Tibial artery (tissue), 4 donors: ENCODE measurements around the gene MYO18A.

Experiments
- DNase-seq, 2 donors: peaks; one replicate each; pipeline ENCODE4 v3.0.0-alpha.2; 2019
- H3K27ac ChIP-seq, 2 donors: fragments of 200-600 bp; sonication (generic) in 1 of 2; 1 replicate in 1 of 2; 2 replicates in 1 of 2; pipeline ENCODE4 v1.5.1; 2018 to 2019; ENCODE audit warnings: mild to moderate bottlenecking in 1 of 2
- H3K27me3 ChIP-seq, 2 donors: fragments of 200-600 bp; sonication (generic) in 1 of 2; one replicate each; pipeline versions ENCODE4 v1.5.1 to v1.6.0; 2016 to 2019
- H3K36me3 ChIP-seq, 3 donors: fragments of 200-600 bp; sonication (generic) in 2 of 3; one replicate each; pipeline ENCODE4 v1.5.1; 2016 to 2019; ENCODE audit warnings: mild to moderate bottlenecking in 2 of 3
- H3K4me1 ChIP-seq, 4 donors: fragments of 200-600 bp; sonication (generic) in 2 of 4; 1 replicate in 3 of 4; 2 replicates in 1 of 4; pipeline ENCODE4 v1.5.1; 2016 to 2019
- H3K4me3 ChIP-seq, 2 donors: fragments of 200-600 bp; sonication (generic) in 1 of 2; 1 replicate in 1 of 2; 2 replicates in 1 of 2; pipeline ENCODE4 v1.5.1; 2018 to 2019; ENCODE audit warnings: mild to moderate bottlenecking in 2 of 2
- H3K9me3 ChIP-seq, 3 donors: fragments of 200-600 bp; sonication (generic) in 1 of 3; one replicate each; pipeline ENCODE4 v1.5.1; 2016 to 2019
- CTCF ChIP-seq, 2 experiments: fragments of 200-600 bp in 1 of 2; fragments of 450-650 bp in 1 of 2; IDR thresholded peaks; one replicate each; pipeline ENCODE4 v1.5.1; 2017 to 2019; ENCODE audit warnings: antibody characterized with exemption in 2 of 2, mild to moderate bottlenecking in 1 of 2, moderate library complexity in 1 of 2
- intact Hi-C: fragments of 100-400 bp; cut with DNase I; formaldehyde crosslinking; loops from one replicate; pipeline ENCODE4 v1.15.0; 2023; ENCODE audit warnings: low total_unique reads

Gene MYO18A

GRCh38 chr17:29084541-29085146 is 95.6 kb downstream of the MYO18A start:
- no peaks in the 10 kb centered on the region for H3K4me1 ChIP-seq
- peaks cover 56 to 99% (median 95%) of the 10 kb centered on the region in 3 donors for H3K36me3 ChIP-seq
- no peak for TF ChIP-seq CTCF (IDR thresholded peaks at IDR 0.05)
- no peaks in the 10 kb centered on the region for H3K27me3 ChIP-seq
- no peak overlapping the region for H3K4me3 ChIP-seq
- intact Hi-C loops: no loop called here
- no peak for DNase-seq
- no peaks in the 10 kb centered on the region for H3K9me3 ChIP-seq
- no peak overlapping the region for H3K27ac ChIP-seq

GRCh38 chr17:29080965-29081364 is 99.2 kb downstream of the MYO18A start:
- no peak for TF ChIP-seq CTCF (IDR thresholded peaks at IDR 0.05)
- intact Hi-C loops: no loop called here
- H3K36me3 ChIP-seq: peaks cover 39 to 96% (median 80%) of the 10 kb centered on the region in 3 donors
- H3K27me3 ChIP-seq: no peaks in the 10 kb centered on the region
- H3K4me3 ChIP-seq: no peak overlapping the region
- no peaks in the 10 kb centered on the region for H3K9me3 ChIP-seq
- no peaks in the 10 kb centered on the region for H3K4me1 ChIP-seq
- H3K27ac ChIP-seq: no peak overlapping the region
- no peak for DNase-seq

GRCh38 chr17:29080323-29080722 is 99.9 kb downstream of the MYO18A start:
- no peaks in the 10 kb centered on the region for H3K9me3 ChIP-seq
- H3K4me3 ChIP-seq: no peak overlapping the region
- no peaks in the 10 kb centered on the region for H3K27me3 ChIP-seq
- no peaks in the 10 kb centered on the region for H3K4me1 ChIP-seq
- H3K27ac ChIP-seq: no peak overlapping the region
- intact Hi-C loops: no loop called here
- DNase-seq: no peak
- H3K36me3 ChIP-seq: peaks cover 33 to 96% (median 74%) of the 10 kb centered on the region in 3 donors
- no peak for TF ChIP-seq CTCF (IDR thresholded peaks at IDR 0.05)

GRCh38 chr17:29079887-29080286 is 100.3 kb downstream of the MYO18A start:
- Histone ChIP-seq H3K27ac (no peak overlapping the region), H3K9me3 (no peaks in the 10 kb centered on the region), H3K4me1 (no peaks in the 10 kb centered on the region), H3K36me3 (peaks cover 29 to 94% (median 69%) of the 10 kb centered on the region in 3 donors), H3K4me3 (no peak overlapping the region), H3K27me3 (no peaks in the 10 kb centered on the region)
- intact Hi-C loops: no loop called here
- no peak for TF ChIP-seq CTCF (IDR thresholded peaks at IDR 0.05)
- DNase-seq: no peak

GRCh38 chr17:29079433-29079832 is 100.8 kb downstream of the MYO18A start:
- Histone ChIP-seq H3K36me3 (peaks cover 24 to 94% (median 65%) of the 10 kb centered on the region in 3 donors), H3K9me3 (no peaks in the 10 kb centered on the region), H3K4me1 (no peaks in the 10 kb centered on the region), H3K4me3 (no peak overlapping the region), H3K27ac (no peak overlapping the region), H3K27me3 (no peaks in the 10 kb centered on the region)
- no peak for DNase-seq
- no peak for TF ChIP-seq CTCF (IDR thresholded peaks at IDR 0.05)
- intact Hi-C loops: no loop called here
